Neural progenitor cell (in vitro differentiated cells): ENCODE results near the gene ELP6. TPM values are rescaled to one million over a fixed set of nuclear protein-coding genes. Genes with fewer than 3 reads are reported as not detected.

ENCODE experiments used
- DNase-seq: peaks from one replicate; pipeline ENCODE4 v3.0.0-alpha.2; 2016; ENCODE audit warnings: low spot score
- H2AFZ ChIP-seq: fragments of 200-600 bp; sonication (generic); replicated peaks from 2 replicates; pipeline ENCODE4 v1.6.1; 2016; ENCODE audit warnings: antibody characterized with exemption
- H3F3A ChIP-seq: fragments of 200-600 bp; sonication (generic); 2 replicates; pipeline ENCODE4 v1.6.1; 2016; ENCODE audit warnings: antibody characterized with exemption, low read depth
- H3K27ac ChIP-seq: fragments of 200-600 bp; sonication (generic); 2 replicates; pipeline ENCODE4 v1.5.1; 2016; ENCODE audit warnings: mild to moderate bottlenecking
- H3K27me3 ChIP-seq: fragments of 200-600 bp; sonication (generic); 2 replicates; pipeline ENCODE4 v1.6.1; 2016; ENCODE audit warnings: mild to moderate bottlenecking, moderate library complexity
- H3K36me3 ChIP-seq: fragments of 200-600 bp; sonication (generic); 2 replicates; pipeline ENCODE4 v1.5.1; 2016
- H3K4me1 ChIP-seq: fragments of 200-600 bp; sonication (generic); 2 replicates; pipeline ENCODE4 v1.6.1; 2016; ENCODE audit warnings: mixed run types
- H3K4me2 ChIP-seq: fragments of 200-600 bp; sonication (generic); 2 replicates; pipeline ENCODE4 v1.6.1; 2016
- H3K4me3 ChIP-seq: fragments of 200-600 bp; sonication (generic); 2 replicates; pipeline ENCODE4 v1.5.1; 2016
- H3K79me2 ChIP-seq: fragments of 200-600 bp; sonication (generic); 2 replicates; pipeline ENCODE4 v1.6.1; 2016; ENCODE audit warnings: low read depth
- H3K9ac ChIP-seq: fragments of 200-600 bp; sonication (generic); 2 replicates; pipeline ENCODE4 v1.6.1; 2016
- H3K9me3 ChIP-seq: fragments of 200-600 bp; sonication (generic); 2 replicates; pipeline ENCODE4 v1.5.1; 2016; ENCODE audit warnings: low read depth
- H4K20me1 ChIP-seq: fragments of 200-600 bp; sonication (generic); 2 replicates; pipeline ENCODE4 v1.6.1; 2016; ENCODE audit warnings: low read depth
- H3K27ac Mint-ChIP-seq: 3 replicates; pipeline ENCODE4 v1.8.0; 2021; ENCODE audit warnings: mixed read lengths
- H3K27me3 Mint-ChIP-seq: 2 replicates; pipeline ENCODE4 v1.8.0; 2022; ENCODE audit warnings: low read depth, mild to moderate bottlenecking, inconsistent platforms, moderate library complexity, mixed read lengths; ENCODE audit not compliant: insufficient read depth
- H3K36me3 Mint-ChIP-seq: 3 replicates; pipeline ENCODE4 v1.8.0; 2021; ENCODE audit warnings: mixed read lengths
- H3K4me1 Mint-ChIP-seq: 3 replicates; pipeline ENCODE4 v1.8.0; 2021; ENCODE audit warnings: mixed read lengths
- H3K4me3 Mint-ChIP-seq: 3 replicates; pipeline ENCODE4 v1.8.0; 2021; ENCODE audit warnings: mild to moderate bottlenecking, moderate library complexity, mixed read lengths
- H3K9me3 Mint-ChIP-seq: 3 replicates; pipeline ENCODE4 v1.8.0; 2020; ENCODE audit warnings: mixed read lengths
- CTCF ChIP-seq: fragments of 200-600 bp; sonication (generic); IDR thresholded peaks from 2 replicates; pipeline ENCODE4 v1.5.1; 2017; ENCODE audit warnings: antibody characterized with exemption, mild to moderate bottlenecking
- EZH2 ChIP-seq: fragments of 200-600 bp; sonication (generic); IDR thresholded peaks from 2 replicates; pipeline ENCODE4 v1.6.1; 2017; ENCODE audit warnings: antibody characterized with exemption, mild to moderate bottlenecking, moderate library complexity
- EZH2phosphoT487 ChIP-seq: fragments of 200-600 bp; sonication (generic); IDR thresholded peaks from 2 replicates; pipeline ENCODE4 v1.6.1; 2017; ENCODE audit warnings: antibody characterized with exemption
- total RNA-seq: library from RNA; depleted of rRNA; stranded (reverse); fragments of >200 nt; gene quantifications from 2 replicates; pipeline ENCODE4 v1.2.3, GENCODE V29; 2015; ENCODE audit warnings: low replicate concordance

The ELP6 gene
- total RNA-seq, 1 donor from 2014 or later: 32.9 TPM

GRCh38 chr3:47533996-47534454 lies 20.5 kb upstream of the ELP6 start:
- Histone ChIP-seq H3K79me2 (no peaks in the 10 kb centered on the region), H4K20me1 (no peaks in the 10 kb centered on the region), H3K4me3 (no peak overlapping the region), H3K36me3 (no peaks in the 10 kb centered on the region), H2AFZ (no peak overlapping the region), H3K27ac (no peak overlapping the region), H3F3A (peaks cover 11% of the 10 kb centered on the region), H3K9ac (no peak overlapping the region), H3K9me3 (no peaks in the 10 kb centered on the region), H3K27me3 (no peaks in the 10 kb centered on the region), H3K4me2 (no peak overlapping the region), H3K4me1 (peaks cover 13% of the 10 kb centered on the region)
- Mint-ChIP-seq H3K9me3 (peaks cover 20% of the 10 kb centered on the region), H3K27me3 (peaks cover 7% of the 10 kb centered on the region), H3K27ac (no peak overlapping the region), H3K4me3 (no peak overlapping the region), H3K36me3 (peaks cover 2% of the 10 kb centered on the region), H3K4me1 (peaks cover 16% of the 10 kb centered on the region)
- no peak for DNase-seq
- TF ChIP-seq EZH2phosphoT487 (no peak), EZH2 (no peak), CTCF (no peak)

GRCh38 chr3:47533481-47533880 lies 20.0 kb upstream of the ELP6 start:
- H3K27me3 ChIP-seq: no peaks in the 10 kb centered on the region
- H3K4me2 ChIP-seq: no peak overlapping the region
- H3K27ac ChIP-seq: no peak overlapping the region
- H3F3A ChIP-seq: peaks cover 11% of the 10 kb centered on the region
- Mint-ChIP-seq H3K27me3 (peaks cover 4% of the 10 kb centered on the region), H3K27ac (no peak overlapping the region), H3K4me1 (peaks cover 12% of the 10 kb centered on the region), H3K4me3 (no peak overlapping the region), H3K36me3 (peaks cover 2% of the 10 kb centered on the region), H3K9me3 (peaks cover 20% of the 10 kb centered on the region)
- no peaks in the 10 kb centered on the region for H4K20me1 ChIP-seq
- H3K79me2 ChIP-seq: no peaks in the 10 kb centered on the region
- H3K4me1 ChIP-seq: peaks cover 13% of the 10 kb centered on the region
- TF ChIP-seq EZH2: no peak
- TF ChIP-seq EZH2phosphoT487: no peak
- no peak for TF ChIP-seq CTCF
- no peak overlapping the region for H3K4me3 ChIP-seq
- no peak overlapping the region for H2AFZ ChIP-seq
- no peaks in the 10 kb centered on the region for H3K9me3 ChIP-seq
- H3K9ac ChIP-seq: no peak overlapping the region
- DNase-seq: no peak
- no peaks in the 10 kb centered on the region for H3K36me3 ChIP-seq

- no peak for DNase-seq
- Histone ChIP-seq H3K36me3 (no peaks in the 10 kb centered on the region), H3K27ac (no peak overlapping the region), H3K4me1 (no peaks in the 10 kb centered on the region), H2AFZ (no peak overlapping the region), H4K20me1 (no peaks in the 10 kb centered on the region), H3K9ac (no peak overlapping the region), H3K4me3 (no peak overlapping the region), H3K27me3 (peaks cover 1% of the 10 kb centered on the region), H3F3A (no peaks in the 10 kb centered on the region), H3K79me2 (no peaks in the 10 kb centered on the region), H3K4me2 (no peak overlapping the region), H3K9me3 (no peaks in the 10 kb centered on the region)
- no peak overlapping the region for H3K27ac Mint-ChIP-seq
- H3K4me3 Mint-ChIP-seq: no peak overlapping the region
- H3K4me1 Mint-ChIP-seq: no peaks in the 10 kb centered on the region
- H3K9me3 Mint-ChIP-seq: peaks cover 15% of the 10 kb centered on the region
- H3K36me3 Mint-ChIP-seq: peaks cover 3% of the 10 kb centered on the region
- TF ChIP-seq CTCF: no peak
- no peak for TF ChIP-seq EZH2
- no peak for TF ChIP-seq EZH2phosphoT487
- H3K27me3 Mint-ChIP-seq: peaks cover 2% of the 10 kb centered on the region
Observed at GRCh38 chr3:47527952-47528725, 14.6 kb upstream of the ELP6 start.
